Right lobe of liver (tissue), 6 donors: ENCODE measurements around the gene RFX4. TPM values are rescaled to one million over a fixed set of nuclear protein-coding genes. Genes with fewer than 3 reads are reported as not detected.
A peak's percentile ranks its signal among the peaks of the same experiment; 100 is the strongest.
"Not testable (repeated sequence)": the region's sequence is repeated elsewhere in the genome, so short reads cannot be mapped to it uniquely, and the experiment has no call there.

Experiments used
- ATAC-seq, 4 donors: fragments of 200-7000 bp; cut with Tn5 transposase; one replicate each; pipeline ENCODE4 v1.9.1; 2020; ENCODE audit warnings: mild to moderate bottlenecking in 4 of 4, moderate library complexity in 4 of 4
- DNase-seq, 3 donors: peaks; one replicate each; pipeline ENCODE4 v3.0.0-alpha.2; 2020
- H3K27ac ChIP-seq, 3 donors: fragments of 200-600 bp; one replicate each; pipeline ENCODE4 v1.8.0; 2022
- H3K27me3 ChIP-seq, 2 donors: fragments of 200-600 bp; one replicate each; pipeline ENCODE4 v1.8.0; 2022
- H3K36me3 ChIP-seq, 4 donors: fragments of 200-600 bp; sonication (generic) in 1 of 4; one replicate each; pipeline versions ENCODE4 v1.5.1 to v1.8.0; 2017 to 2022; ENCODE audit warnings: control low read depth in 1 of 4
- H3K4me1 ChIP-seq, 4 donors: fragments of 200-600 bp; sonication (generic) in 1 of 4; one replicate each; pipeline versions ENCODE4 v1.5.1 to v1.8.0; 2017 to 2022; ENCODE audit warnings: control low read depth in 1 of 4
- H3K4me3 ChIP-seq, 3 donors: fragments of 200-600 bp; one replicate each; pipeline ENCODE4 v1.8.0; 2022
- H3K9me3 ChIP-seq, 4 donors: fragments of 200-600 bp; sonication (generic) in 1 of 4; one replicate each; pipeline versions ENCODE4 v1.5.1 to v1.8.0; 2017 to 2022; ENCODE audit warnings: control low read depth in 1 of 4
- CTCF ChIP-seq, 4 donors: fragments of 200-600 bp in 3 of 4; fragments of 450-650 bp in 1 of 4; IDR thresholded peaks; one replicate each; pipeline versions ENCODE4 v1.5.1 to v1.8.0; 2016 to 2022; ENCODE audit warnings: antibody characterized with exemption in 4 of 4, mild to moderate bottlenecking in 2 of 4
- POLR2A ChIP-seq: fragments of 450-650 bp; IDR thresholded peaks from one replicate; pipeline ENCODE4 v1.6.1; 2017; ENCODE audit warnings: antibody characterized with exemption, mild to moderate bottlenecking
- WGBS: methylation state at CpG from one replicate; pipeline ENCODE4 v1.1.6; 2018; ENCODE audit warnings: low coverage, low lambda C conversion rate; ENCODE audit not compliant: insufficient coverage; ENCODE audit errors: missing lambda C conversion rate; 5-methylcytosine and 5-hydroxymethylcytosine counted together
- intact Hi-C, 2 donors: fragments of 100-400 bp; cut with DNase I; formaldehyde crosslinking; loops; one replicate each; pipeline versions ENCODE4 v1.11.2 to v1.14.1; 2022
- total RNA-seq, 6 experiments: library from RNA; depleted of rRNA in 2 of 6; stranded (reverse); fragments of >200 nt in 2 of 6; fragmentation: NEBNext Ultra II Directional in 3 of 6; extraction: Animal tissue kit (Norgen Biotek cat#: 25700) in 3 of 6; gene quantifications; one replicate each; pipeline versions ENCODE4 v1.1.0 to v1.2.4, GENCODE V29; 2016 to 2023
- donor health status: DM: no; HTN: yes; CAD: no.
- donor health status: DM: no; HTN: no; CAD: no.
- donor health status: DM: no; HTN: no; CAD: no.
- donor health status: DM: no; HTN: yes; CAD: no.
- donor health status: DM: no; HTN: yes; CAD: no.

RFX4 gene
- total RNA-seq, 6 experiments from 2014 or later = not detected

- H3K27ac ChIP-seq = no peak overlapping the region
- intact Hi-C loops = no loop called here
- TF ChIP-seq CTCF (IDR thresholded peaks at IDR 0.05) (no peak), POLR2A (no peak)
- H3K36me3 ChIP-seq = no peaks in the 10 kb centered on the region
- no peaks in the 10 kb centered on the region for H3K9me3 ChIP-seq
- ATAC-seq (no peak), DNase-seq (no peak)
- H3K27me3 ChIP-seq = no peaks in the 10 kb centered on the region
- peaks cover 0 to 5% (median 0%) of the 10 kb centered on the region in 4 donors for H3K4me1 ChIP-seq
- 100% methylated on average over 1 of the region's 1 CpG for WGBS
- no peak overlapping the region for H3K4me3 ChIP-seq
Observed at GRCh38 chr12:106721915-106722314, 139.1 kb downstream of the RFX4 start.

DNA sequence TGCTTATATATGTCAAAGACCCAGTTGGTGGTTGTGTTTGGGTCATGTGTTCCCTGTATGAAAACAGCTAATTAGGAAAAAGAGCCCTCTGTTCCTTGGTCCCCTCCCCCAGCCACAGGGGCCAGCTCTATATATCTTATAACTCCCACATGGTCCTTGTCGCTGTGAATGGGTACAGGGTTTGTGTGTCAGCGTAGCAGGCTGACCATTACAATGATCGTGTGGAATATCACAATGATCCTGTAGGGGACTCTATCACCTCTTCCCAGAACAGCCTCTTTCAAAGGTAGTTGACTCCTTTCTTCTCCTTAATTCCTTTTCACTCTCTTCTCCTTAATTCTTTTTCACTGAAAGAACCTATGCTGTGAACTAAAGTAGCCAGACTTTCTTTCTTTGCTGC, 140.0 kb downstream of the RFX4 start:
- no peak overlapping the region for H3K4me3 ChIP-seq
- DNase-seq (no peak), ATAC-seq (no peak)
- no peak overlapping the region for H3K27ac ChIP-seq
- 44% methylated on average over 2 of the region's 3 CpGs for WGBS
- intact Hi-C loops = no loop called here
- no peaks in the 10 kb centered on the region for H3K27me3 ChIP-seq
- no peaks in the 10 kb centered on the region for H3K9me3 ChIP-seq
- peak in 1 of 4 donors; percentile 5 for TF ChIP-seq CTCF (IDR thresholded peaks at IDR 0.05)
- no peak for TF ChIP-seq POLR2A
- H3K4me1 ChIP-seq = peaks cover 0 to 2% (median 0%) of the 10 kb centered on the region in 4 donors
- H3K36me3 ChIP-seq = no peaks in the 10 kb centered on the region

DNA sequence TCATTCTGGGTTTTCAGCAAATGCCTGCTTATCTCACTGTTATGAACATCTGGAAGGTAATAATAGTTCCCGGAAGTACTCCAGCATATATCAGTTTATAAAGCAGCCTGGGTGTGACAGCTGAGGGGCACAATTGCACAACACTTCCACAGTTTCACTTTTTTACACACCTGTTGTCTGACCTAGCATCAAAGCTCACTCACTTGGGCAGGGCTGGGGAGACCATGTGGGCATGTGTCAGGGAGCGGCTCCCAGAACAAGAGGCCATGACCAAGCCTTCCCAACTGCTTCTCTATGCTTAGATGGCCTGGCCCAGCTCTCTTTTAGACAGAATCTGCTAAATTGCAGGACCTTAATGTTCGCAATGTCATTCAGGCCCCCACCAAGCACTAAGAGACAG, 140.6 kb downstream of the RFX4 start:
- Histone ChIP-seq H3K4me1 (no peaks in the 10 kb centered on the region), H3K27ac (no peak overlapping the region), H3K27me3 (no peaks in the 10 kb centered on the region), H3K36me3 (no peaks in the 10 kb centered on the region), H3K4me3 (no peak overlapping the region), H3K9me3 (no peaks in the 10 kb centered on the region)
- TF ChIP-seq POLR2A = no peak
- no peak for TF ChIP-seq CTCF (IDR thresholded peaks at IDR 0.05)
- DNase-seq (no peak), ATAC-seq (no peak)
- 100% methylated on average over 2 of the region's 3 CpGs for WGBS
- intact Hi-C loops = no loop called here

DNA sequence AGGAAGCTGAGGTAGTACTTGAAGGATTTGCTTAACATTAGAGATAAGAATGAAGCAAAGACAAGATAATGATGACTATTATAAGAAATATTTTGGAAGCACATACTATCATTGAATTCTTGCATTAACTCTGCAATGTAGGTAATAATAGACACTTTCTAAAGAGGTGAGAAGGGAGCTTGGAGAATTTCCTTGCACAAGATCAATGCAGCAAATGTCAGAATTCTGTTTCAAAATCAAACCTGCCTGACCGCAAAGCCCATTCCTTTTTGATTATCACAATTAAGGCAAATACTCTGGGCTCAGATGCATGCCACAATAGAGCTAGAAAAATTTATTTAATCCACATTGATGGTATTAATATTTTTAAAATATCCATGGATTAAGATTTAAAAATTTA, 141.3 kb downstream of the RFX4 start:
- 75% methylated on average over 1 of the region's 1 CpG for WGBS
- Histone ChIP-seq H3K4me1 (no peaks in the 10 kb centered on the region), H3K27ac (no peak overlapping the region), H3K4me3 (no peak overlapping the region), H3K36me3 (no peaks in the 10 kb centered on the region), H3K27me3 (no peaks in the 10 kb centered on the region), H3K9me3 (no peaks in the 10 kb centered on the region)
- TF ChIP-seq POLR2A = no peak
- no peak for TF ChIP-seq CTCF (IDR thresholded peaks at IDR 0.05)
- DNase-seq (no peak), ATAC-seq (no peak)
- intact Hi-C loops = no loop called here

- WGBS = 87% methylated on average over 6 of the region's 6 CpGs
- Histone ChIP-seq H3K4me3 (no peak overlapping the region), H3K4me1 (no peaks in the 10 kb centered on the region), H3K36me3 (no peaks in the 10 kb centered on the region), H3K27ac (no peak overlapping the region), H3K27me3 (no peaks in the 10 kb centered on the region), H3K9me3 (no peaks in the 10 kb centered on the region)
- no peak for ATAC-seq
- intact Hi-C loops = no loop called here
- TF ChIP-seq CTCF (IDR thresholded peaks at IDR 0.05) = no peak
- no peak for TF ChIP-seq POLR2A
- no peak for DNase-seq
Observed at GRCh38 chr12:106724934-106725333, 142.1 kb downstream of the RFX4 start.

- intact Hi-C loops, H3K36me3 ChIP-seq, H3K27me3 ChIP-seq, H3K4me3 ChIP-seq, H3K4me1 ChIP-seq, ATAC-seq, DNase-seq, H3K9me3 ChIP-seq, H3K27ac ChIP-seq: not testable (repeated sequence)
- 79% methylated on average over 4 of the region's 5 CpGs for WGBS
Observed at GRCh38 chr12:106726603-106727202, 143.9 kb downstream of the RFX4 start.
